Right lobe of liver (tissue), 4 donors: Measurements from ENCODE around the gene VDR.

Experiments
- POLR2A ChIP-seq: fragments of 450-650 bp; IDR thresholded peaks from one replicate; pipeline ENCODE4 v1.6.1; 2017; ENCODE audit warnings: antibody characterized with exemption, mild to moderate bottlenecking
- TF ChIP-seq, protein P1 (sequence below), 4 donors: fragments of 200-600 bp in 3 of 4; fragments of 450-650 bp in 1 of 4; IDR thresholded peaks; one replicate each; pipeline versions ENCODE4 v1.5.1 to v1.8.0; 2016 to 2022; ENCODE audit warnings: antibody characterized with exemption in 4 of 4, mild to moderate bottlenecking in 2 of 4
- donor health status: DM: no; HTN: no; CAD: no.
- donor health status: DM: no; HTN: no; CAD: no.
- donor health status: DM: no; HTN: yes; CAD: no.

GRCh38 chr12:47814539-47815170, 90.1 kb downstream of the VDR start:
- TF ChIP-seq, protein P1, sequence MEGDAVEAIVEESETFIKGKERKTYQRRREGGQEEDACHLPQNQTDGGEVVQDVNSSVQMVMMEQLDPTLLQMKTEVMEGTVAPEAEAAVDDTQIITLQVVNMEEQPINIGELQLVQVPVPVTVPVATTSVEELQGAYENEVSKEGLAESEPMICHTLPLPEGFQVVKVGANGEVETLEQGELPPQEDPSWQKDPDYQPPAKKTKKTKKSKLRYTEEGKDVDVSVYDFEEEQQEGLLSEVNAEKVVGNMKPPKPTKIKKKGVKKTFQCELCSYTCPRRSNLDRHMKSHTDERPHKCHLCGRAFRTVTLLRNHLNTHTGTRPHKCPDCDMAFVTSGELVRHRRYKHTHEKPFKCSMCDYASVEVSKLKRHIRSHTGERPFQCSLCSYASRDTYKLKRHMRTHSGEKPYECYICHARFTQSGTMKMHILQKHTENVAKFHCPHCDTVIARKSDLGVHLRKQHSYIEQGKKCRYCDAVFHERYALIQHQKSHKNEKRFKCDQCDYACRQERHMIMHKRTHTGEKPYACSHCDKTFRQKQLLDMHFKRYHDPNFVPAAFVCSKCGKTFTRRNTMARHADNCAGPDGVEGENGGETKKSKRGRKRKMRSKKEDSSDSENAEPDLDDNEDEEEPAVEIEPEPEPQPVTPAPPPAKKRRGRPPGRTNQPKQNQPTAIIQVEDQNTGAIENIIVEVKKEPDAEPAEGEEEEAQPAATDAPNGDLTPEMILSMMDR (IDR thresholded peaks at IDR 0.05): no peak
- TF ChIP-seq POLR2A: no peak
